HG03280 (cell line): ENCODE data around the gene AGTPBP1.
A peak's percentile ranks its signal among the peaks of the same experiment; 100 is the strongest.
"Not testable (repeated sequence)": the region's sequence is repeated elsewhere in the genome, so short reads cannot be mapped to it uniquely, and the experiment has no call there.

Experiments used
- ATAC-seq: cut with Tn5 transposase; IDR thresholded peaks from one replicate; pipeline ENCODE4 v1.9.1; 2021; ENCODE audit warnings: mild to moderate bottlenecking, moderate library complexity; ENCODE audit not compliant: unreplicated experiment

AGTPBP1 gene

GRCh38 chr9:85631809-85632208, 109.9 kb downstream of the AGTPBP1 start:
- no peak for ATAC-seq

GRCh38 chr9:85630676-85631075, 111.1 kb downstream of the AGTPBP1 start:
- ATAC-seq: no peak

GRCh38 chr9:85617141-85617670, 124.5 kb downstream of the AGTPBP1 start:
- no peak for ATAC-seq

GRCh38 chr9:85615792-85616191, 126.0 kb downstream of the AGTPBP1 start:
- ATAC-seq: no peak

- ATAC-seq: peak; percentile 97
Observed at GRCh38 chr9:85610074-85610860, 131.5 kb downstream of the AGTPBP1 start.

GRCh38 chr9:85605905-85606304, 135.8 kb downstream of the AGTPBP1 start:
- ATAC-seq: no peak

- ATAC-seq: no peak
Observed at GRCh38 chr9:85603936-85604335, 137.8 kb downstream of the AGTPBP1 start.

- ATAC-seq: no peak
Observed at GRCh38 chr9:85602742-85603141, 139.0 kb downstream of the AGTPBP1 start.

- no peak for ATAC-seq
Observed at GRCh38 chr9:85600675-85601263, 141.0 kb downstream of the AGTPBP1 start.

GRCh38 chr9:85599540-85600105, 142.1 kb downstream of the AGTPBP1 start:
- ATAC-seq: no peak

- ATAC-seq: no peak
Observed at GRCh38 chr9:85594316-85594715, 147.4 kb downstream of the AGTPBP1 start.

GRCh38 chr9:85586684-85587083, 155.1 kb downstream of the AGTPBP1 start:
- no peak for ATAC-seq

GRCh38 chr9:85577353-85577952, 164.3 kb downstream of the AGTPBP1 start:
- no peak for ATAC-seq

GRCh38 chr9:85575868-85576267, 165.9 kb downstream of the AGTPBP1 start:
- ATAC-seq: no peak

- not testable (repeated sequence) for ATAC-seq
Observed at GRCh38 chr9:85573546-85573945, 168.2 kb downstream of the AGTPBP1 start.

GRCh38 chr9:85572917-85573316, 168.8 kb downstream of the AGTPBP1 start:
- not testable (repeated sequence) for ATAC-seq

- no peak for ATAC-seq
Observed at GRCh38 chr9:85569988-85570387, 171.8 kb downstream of the AGTPBP1 start.

- ATAC-seq: no peak
Observed at GRCh38 chr9:85559526-85559925, 182.2 kb downstream of the AGTPBP1 start.

GRCh38 chr9:85554349-85554748, 187.4 kb downstream of the AGTPBP1 start:
- ATAC-seq: no peak

GRCh38 chr9:85553475-85553874, 188.3 kb downstream of the AGTPBP1 start:
- ATAC-seq: no peak

GRCh38 chr9:85547599-85547998, 194.2 kb downstream of the AGTPBP1 start:
- ATAC-seq: no peak
